HepG2 (cell line): ENCODE measurements around the gene SLCO2A1.

Experiments
- CTCF ChIP-seq: sonication (generic); formaldehyde crosslinking; IDR thresholded peaks from 2 replicates; pipeline ENCODE4 v1.5.0; 2020; ENCODE audit warnings: mild to moderate bottlenecking, missing genetic modification reagents, moderate library complexity
- HDAC6 ChIP-seq: fragments of 200-600 bp; sonication (generic); IDR thresholded peaks from 2 replicates; pipeline ENCODE4 v1.7.0; 2017; ENCODE audit warnings: mild to moderate bottlenecking, antibody characterized with exemption, low read length, low read depth
- IKZF5 ChIP-seq: IDR thresholded peaks from 2 replicates; pipeline ENCODE4 v1.6.1; 2018; ENCODE audit warnings: missing genetic modification reagents, mild to moderate bottlenecking, missing compliant biosample characterization
- MTA3 ChIP-seq: sonication (generic); formaldehyde crosslinking; IDR thresholded peaks from 2 replicates; pipeline ENCODE4 v1.4.0; 2020; ENCODE audit warnings: missing genetic modification reagents
- NFE2L1 ChIP-seq: sonication (generic); formaldehyde crosslinking; IDR thresholded peaks from 2 replicates; pipeline ENCODE4 v1.4.0; 2020; ENCODE audit warnings: missing genetic modification reagents, mild to moderate bottlenecking, borderline replicate concordance
- NFRKB ChIP-seq: fragments of 450-650 bp; IDR thresholded peaks from 2 replicates; pipeline ENCODE4 v1.6.1; 2017
- NR1H2 ChIP-seq: sonication (generic); formaldehyde crosslinking; IDR thresholded peaks from 2 replicates; pipeline ENCODE4 v1.8.1; 2022; ENCODE audit warnings: low read depth, missing genetic modification reagents, borderline replicate concordance
- PHF8 ChIP-seq: sonication (generic); formaldehyde crosslinking; IDR thresholded peaks from 2 replicates; pipeline ENCODE4 v1.5.0; 2020; ENCODE audit warnings: missing genetic modification reagents
- RAD51 ChIP-seq: fragments of 450-650 bp; IDR thresholded peaks from 2 replicates; pipeline ENCODE4 v1.6.1; 2016; ENCODE audit warnings: borderline replicate concordance
- ZNF672 ChIP-seq: sonication (generic); formaldehyde crosslinking; IDR thresholded peaks from 2 replicates; pipeline ENCODE4 v1.8.1; 2022; ENCODE audit warnings: missing genetic modification reagents

GRCh38 chr3:134054231-134054630 is 24.5 kb upstream of the SLCO2A1 start:
- no peak for TF ChIP-seq IKZF5
- TF ChIP-seq NR1H2 (CRISPR knock-in tag), result no peak
- no peak for TF ChIP-seq CTCF (CRISPR knock-in tag)
- TF ChIP-seq HDAC6, result no peak
- no peak for TF ChIP-seq PHF8 (CRISPR knock-in tag)
- no peak for TF ChIP-seq ZNF672
- TF ChIP-seq NFRKB, result no peak
- TF ChIP-seq NFE2L1 (CRISPR knock-in tag), result no peak
- TF ChIP-seq RAD51, result no peak
- no peak for TF ChIP-seq MTA3 (CRISPR knock-in tag)
